ENCODE data around the gene CCDC24. TPM values are rescaled to one million over a fixed set of nuclear protein-coding genes. Genes with fewer than 3 reads are reported as not detected.
A peak's percentile ranks its signal among the peaks of the same experiment; 100 is the strongest.

Gene CCDC24
- total RNA-seq, 1 experiment from 2014 or later: 24.4 TPM

DNA sequence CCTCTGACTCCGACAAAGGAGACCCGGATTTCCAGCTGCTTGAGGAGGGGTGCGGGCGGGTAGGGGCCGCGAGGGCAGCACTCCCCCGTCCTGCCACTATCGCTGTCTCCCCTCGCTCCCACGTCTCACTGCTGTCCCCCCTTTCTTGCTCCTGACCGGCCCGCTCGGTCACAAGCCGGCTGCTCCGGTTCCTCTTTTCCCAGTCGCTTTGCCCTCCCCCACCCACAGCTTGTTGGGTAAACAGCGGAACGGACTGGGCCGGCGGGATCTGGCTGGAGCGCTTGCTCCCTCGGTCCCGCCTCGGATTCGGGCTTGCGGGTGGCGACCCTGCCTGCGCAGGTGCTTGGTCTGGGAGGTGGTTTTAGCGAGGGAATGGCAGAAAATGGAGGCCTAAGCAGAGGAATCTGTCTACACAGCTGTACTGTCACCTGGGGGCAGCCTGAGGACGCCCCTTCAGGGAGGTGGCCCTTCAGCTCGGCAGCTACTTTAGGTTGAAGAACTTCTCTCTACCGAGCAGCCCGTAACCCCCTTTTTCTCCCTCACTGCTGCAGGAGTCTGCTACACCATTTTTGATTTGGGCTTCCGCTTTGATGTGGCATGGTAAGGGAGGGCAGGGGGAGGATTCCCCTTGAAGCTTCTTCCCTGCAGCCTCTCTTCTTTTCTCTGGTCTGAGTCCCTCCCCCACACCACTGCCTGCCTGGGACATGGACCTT, 16.0 kb upstream of the CCDC24 start:
- H3K4me1 ChIP-seq (ENCODE audit: control insufficient read depth, insufficient read depth, low read length): peaks cover 49% of the 10 kb centered on the region
- ATAC-seq: no peak

GRCh38 chr1:43976045-43976444, 15.4 kb upstream of the CCDC24 start:
- no TSS peak for BruUV-seq (replicated peaks)
- Histone ChIP-seq H3K27me3 (ENCODE audit: control insufficient read depth, insufficient read depth, low read length) (no peaks in the 10 kb centered on the region), H3K27ac (ENCODE audit: low read length) (peak overlapping the region; percentile 89), H3K36me3 (ENCODE audit: control insufficient read depth, insufficient read depth, low read length) (peaks cover 9% of the 10 kb centered on the region; the same call in 1 of the 2 replicates), H3K4me1 (ENCODE audit: control insufficient read depth, insufficient read depth, low read length) (peaks cover 48% of the 10 kb centered on the region), H3K9me3 (ENCODE audit: control insufficient read depth, insufficient read depth, low read depth, low read length) (no peaks in the 10 kb centered on the region), H3K4me3 (ENCODE audit: low read depth in 2 of 2, low read length in 2 of 2) (peak overlapping the region; percentile 80 to 85)
- intact Hi-C loops (cut with micrococcal nuclease; ENCODE audit: unreplicated experiment): no loop called here
- TF ChIP-seq REST (IDR thresholded peaks at IDR 0.05; ENCODE audit: insufficient read depth in 1 of 2, low read depth in 2 of 2, low read length in 1 of 2): no peak
- TF ChIP-seq, protein P1, sequence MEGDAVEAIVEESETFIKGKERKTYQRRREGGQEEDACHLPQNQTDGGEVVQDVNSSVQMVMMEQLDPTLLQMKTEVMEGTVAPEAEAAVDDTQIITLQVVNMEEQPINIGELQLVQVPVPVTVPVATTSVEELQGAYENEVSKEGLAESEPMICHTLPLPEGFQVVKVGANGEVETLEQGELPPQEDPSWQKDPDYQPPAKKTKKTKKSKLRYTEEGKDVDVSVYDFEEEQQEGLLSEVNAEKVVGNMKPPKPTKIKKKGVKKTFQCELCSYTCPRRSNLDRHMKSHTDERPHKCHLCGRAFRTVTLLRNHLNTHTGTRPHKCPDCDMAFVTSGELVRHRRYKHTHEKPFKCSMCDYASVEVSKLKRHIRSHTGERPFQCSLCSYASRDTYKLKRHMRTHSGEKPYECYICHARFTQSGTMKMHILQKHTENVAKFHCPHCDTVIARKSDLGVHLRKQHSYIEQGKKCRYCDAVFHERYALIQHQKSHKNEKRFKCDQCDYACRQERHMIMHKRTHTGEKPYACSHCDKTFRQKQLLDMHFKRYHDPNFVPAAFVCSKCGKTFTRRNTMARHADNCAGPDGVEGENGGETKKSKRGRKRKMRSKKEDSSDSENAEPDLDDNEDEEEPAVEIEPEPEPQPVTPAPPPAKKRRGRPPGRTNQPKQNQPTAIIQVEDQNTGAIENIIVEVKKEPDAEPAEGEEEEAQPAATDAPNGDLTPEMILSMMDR (IDR thresholded peaks at IDR 0.05): no peak
- TF ChIP-seq TCF7L2 (IDR thresholded peaks at IDR 0.05; ENCODE audit: low read depth, low read length): no peak
- TF ChIP-seq SIN3A (IDR thresholded peaks at IDR 0.05; ENCODE audit: borderline replicate concordance, insufficient read depth, low read depth, low read length): no peak
- no peak for TF ChIP-seq POLR2AphosphoS5 (IDR thresholded peaks at IDR 0.05; ENCODE audit: low read depth, low read length)
- ATAC-seq (no peak), DNase-seq (ENCODE audit: low read depth, low spot score) (no peak)
- in situ Hi-C loops (cut with HindIII; ENCODE audit: low pct_unique_long_range_greater_than_20kb, low sequenced_read_pairs): no loop called here
- ChIA-PET POLR2A (interaction anchor here (0.6 kb wide), 1 partner anchor 17 kb away, joined by 5 read pairs; no protein-coding TSS in a partner anchor), CTCF (interaction anchor here (0.5 kb wide), 1 partner anchor 1614 kb away, joined by 10 read pairs; no protein-coding TSS in a partner anchor)

More for the DNA sequence above, 16.0 kb upstream of the CCDC24 start:
- H3K27me3 ChIP-seq (ENCODE audit: control insufficient read depth, insufficient read depth, low read length): no peaks in the 10 kb centered on the region
- H3K9me3 ChIP-seq (ENCODE audit: control insufficient read depth, insufficient read depth, low read depth, low read length): no peaks in the 10 kb centered on the region
- TSS peak; percentile 45 for BruUV-seq (replicated peaks)
- DNase-seq (ENCODE audit: low read depth, low spot score): no peak
- intact Hi-C loops (cut with micrococcal nuclease; ENCODE audit: unreplicated experiment) (no loop called here), in situ Hi-C loops (cut with HindIII; ENCODE audit: low pct_unique_long_range_greater_than_20kb, low sequenced_read_pairs) (no loop called here)
- peak; percentile 38; the same call in 1 of the 2 replicates for TF ChIP-seq SIN3A (IDR thresholded peaks at IDR 0.05; ENCODE audit: borderline replicate concordance, insufficient read depth, low read depth, low read length)
- TF ChIP-seq REST (IDR thresholded peaks at IDR 0.05; ENCODE audit: insufficient read depth in 1 of 2, low read depth in 2 of 2, low read length in 1 of 2): no peak
- TF ChIP-seq, protein P1 (IDR thresholded peaks at IDR 0.05): no peak
- TF ChIP-seq TCF7L2 (IDR thresholded peaks at IDR 0.05; ENCODE audit: low read depth, low read length): no peak
- H3K4me3 ChIP-seq (ENCODE audit: low read depth in 2 of 2, low read length in 2 of 2): peak overlapping the region; percentile 80 to 85
- peak overlapping the region; percentile 89 for H3K27ac ChIP-seq (ENCODE audit: low read length)
- CTCF ChIA-PET: interaction anchor here (0.5 to 0.6 kb wide), 2 partner anchors 20 to 1615 kb away, joined by 4 to 10 read pairs; no protein-coding TSS in a partner anchor
- POLR2A ChIA-PET: interaction anchor here (0.6 to 0.7 kb wide), 2 partner anchors 210 to 267 kb away, joined by 3 to 9 read pairs; no protein-coding TSS in a partner anchor
- peaks cover 9% of the 10 kb centered on the region; the same call in 1 of the 2 replicates for H3K36me3 ChIP-seq (ENCODE audit: control insufficient read depth, insufficient read depth, low read length)

Measured in Panc1 (cell line).